Keratinocyte (primary cell): ENCODE data around the gene CEP57L1.

ENCODE experiments used
- EZH2 ChIP-seq: IDR thresholded peaks from one replicate; pipeline ENCODE4 v1.6.1; 2012; ENCODE audit warnings: inconsistent platforms, mild to moderate bottlenecking, low read length, moderate library complexity
- TF ChIP-seq, protein P1 (sequence below), 3 experiments: IDR thresholded peaks in 1 of 3; conservative IDR thresholded peaks in 1 of 3; optimal IDR thresholded peaks in 1 of 3; 2 replicates in 2 of 3; 3 replicates in 1 of 3; pipeline versions ENCODE3 to v1.5.1; 2011; ENCODE audit warnings: low read length in 3 of 3, mild to moderate bottlenecking in 3 of 3, moderate library complexity in 2 of 3, control low read depth in 1 of 3, inconsistent platforms in 1 of 3; ENCODE audit not compliant: insufficient read depth in 2 of 3; ENCODE audit errors: extremely low read depth in 1 of 3

- TF ChIP-seq, protein P1, sequence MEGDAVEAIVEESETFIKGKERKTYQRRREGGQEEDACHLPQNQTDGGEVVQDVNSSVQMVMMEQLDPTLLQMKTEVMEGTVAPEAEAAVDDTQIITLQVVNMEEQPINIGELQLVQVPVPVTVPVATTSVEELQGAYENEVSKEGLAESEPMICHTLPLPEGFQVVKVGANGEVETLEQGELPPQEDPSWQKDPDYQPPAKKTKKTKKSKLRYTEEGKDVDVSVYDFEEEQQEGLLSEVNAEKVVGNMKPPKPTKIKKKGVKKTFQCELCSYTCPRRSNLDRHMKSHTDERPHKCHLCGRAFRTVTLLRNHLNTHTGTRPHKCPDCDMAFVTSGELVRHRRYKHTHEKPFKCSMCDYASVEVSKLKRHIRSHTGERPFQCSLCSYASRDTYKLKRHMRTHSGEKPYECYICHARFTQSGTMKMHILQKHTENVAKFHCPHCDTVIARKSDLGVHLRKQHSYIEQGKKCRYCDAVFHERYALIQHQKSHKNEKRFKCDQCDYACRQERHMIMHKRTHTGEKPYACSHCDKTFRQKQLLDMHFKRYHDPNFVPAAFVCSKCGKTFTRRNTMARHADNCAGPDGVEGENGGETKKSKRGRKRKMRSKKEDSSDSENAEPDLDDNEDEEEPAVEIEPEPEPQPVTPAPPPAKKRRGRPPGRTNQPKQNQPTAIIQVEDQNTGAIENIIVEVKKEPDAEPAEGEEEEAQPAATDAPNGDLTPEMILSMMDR (optimal IDR thresholded peaks at IDR 0.05 in 1 of 3, IDR thresholded peaks at IDR 0.05 in 1 of 3, conservative IDR thresholded peaks at IDR 0.05 in 1 of 3; ENCODE audit: extremely low read depth in 1 of 3, insufficient read depth in 2 of 3, low read length in 3 of 3), result no peak
- no peak for TF ChIP-seq EZH2
These were observed 43.8 kb upstream of the CEP57L1 start for GRCh38 chr6:109051301-109052017.
